CD4-positive, alpha-beta T cell treated with Interleukin-2 at 100 ng/mL for 4 hours (primary cell): ENCODE data around the gene CITED2.

Experiments
- DNase-seq: peaks from one replicate; pipeline ENCODE4 v3.0.0-alpha.2; 2020; ENCODE audit warnings: low spot score

Gene CITED2

DNA sequence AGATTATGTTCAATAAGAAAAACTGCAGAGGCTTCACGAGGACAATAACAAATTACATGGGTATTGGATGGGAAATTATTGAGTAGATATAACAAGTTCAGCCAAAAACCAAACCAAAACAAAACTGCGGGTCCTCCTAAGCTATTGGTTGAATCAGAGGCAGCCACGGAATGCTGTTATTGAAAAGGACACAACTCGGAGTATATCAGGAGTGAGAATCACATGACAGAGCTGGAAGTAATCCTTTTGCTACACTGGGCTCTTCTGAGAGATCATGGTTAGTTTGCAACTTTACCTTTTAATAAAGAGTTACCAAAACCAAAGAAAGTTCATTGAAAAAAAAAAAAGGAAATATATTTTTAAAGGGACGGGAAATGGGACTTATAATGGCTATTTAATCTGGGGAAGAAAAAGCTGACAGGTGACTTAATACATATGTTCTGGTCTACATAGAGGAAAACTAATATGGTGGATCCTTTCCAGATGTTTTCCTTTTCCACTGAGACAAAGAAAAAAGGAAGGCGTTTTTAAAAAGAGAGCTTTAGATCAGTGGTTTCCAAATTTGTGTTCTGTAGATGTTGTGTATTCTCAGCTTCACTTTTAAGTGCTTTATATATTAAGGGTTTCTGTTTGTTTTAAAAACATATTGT lies 6.9 kb upstream of the CITED2 start:
- no peak for DNase-seq

DNA sequence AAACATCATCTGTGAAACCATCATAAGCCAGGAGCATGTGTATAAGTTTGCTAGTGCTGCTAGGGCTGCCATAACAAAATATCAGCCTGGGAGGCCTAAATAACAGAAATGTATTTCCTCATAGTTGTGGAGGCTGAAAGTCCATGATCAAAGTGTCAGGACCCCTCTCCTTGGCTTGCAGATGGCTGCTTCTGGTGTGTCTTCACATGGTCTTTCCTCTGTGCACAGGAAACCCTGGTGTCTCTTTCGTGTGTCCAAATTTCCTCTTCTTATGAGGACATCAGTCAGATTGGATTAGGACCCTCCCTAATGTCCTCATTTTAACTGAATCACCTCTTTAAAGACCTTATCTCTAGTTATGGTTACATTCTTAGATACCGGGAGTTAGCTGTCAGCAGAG lies 6.2 kb upstream of the CITED2 start:
- DNase-seq, result no peak

DNA sequence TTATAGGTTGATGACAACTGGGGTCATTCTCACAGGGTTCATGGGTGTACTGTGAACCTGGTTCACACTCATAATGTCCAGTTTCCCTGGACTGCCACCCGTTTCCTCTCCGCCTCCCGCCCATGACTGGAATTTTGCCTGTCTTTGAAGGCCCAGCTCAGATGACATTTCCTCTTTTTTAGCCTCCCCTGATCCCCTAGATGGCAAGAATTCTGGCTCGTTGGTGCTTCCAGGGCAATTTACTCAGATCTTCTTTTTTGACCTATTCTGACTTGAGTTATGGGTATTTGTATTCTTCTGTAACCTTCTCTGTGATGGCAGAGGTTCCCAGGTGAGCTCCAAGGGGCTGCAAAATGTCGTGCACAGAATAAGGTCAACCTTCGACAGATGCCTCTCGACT lies 5.7 kb upstream of the CITED2 start:
- DNase-seq, result no peak

DNA sequence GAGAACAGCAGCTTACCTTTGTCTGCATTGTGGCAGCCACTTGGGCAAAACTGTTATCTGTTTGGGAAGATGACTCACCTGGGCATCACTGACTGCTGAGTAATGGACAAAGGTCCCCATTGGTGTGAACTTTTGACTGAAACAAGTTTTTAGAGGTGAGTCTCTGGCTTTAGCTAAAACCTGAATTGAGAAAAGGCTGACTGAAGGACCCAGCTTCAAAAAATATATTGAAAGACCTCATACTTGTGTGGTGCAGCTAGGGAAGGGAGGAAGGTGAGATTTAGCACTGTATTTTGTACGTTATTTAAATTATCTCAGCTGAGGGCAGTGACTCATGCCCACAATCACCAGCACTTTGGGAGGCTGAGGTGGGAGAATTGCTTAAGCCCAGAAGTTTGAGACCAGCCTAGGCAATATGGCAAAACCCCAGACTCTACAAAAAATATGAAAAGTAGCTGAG lies 4.5 kb upstream of the CITED2 start:
- DNase-seq, result peak; percentile 28

DNA sequence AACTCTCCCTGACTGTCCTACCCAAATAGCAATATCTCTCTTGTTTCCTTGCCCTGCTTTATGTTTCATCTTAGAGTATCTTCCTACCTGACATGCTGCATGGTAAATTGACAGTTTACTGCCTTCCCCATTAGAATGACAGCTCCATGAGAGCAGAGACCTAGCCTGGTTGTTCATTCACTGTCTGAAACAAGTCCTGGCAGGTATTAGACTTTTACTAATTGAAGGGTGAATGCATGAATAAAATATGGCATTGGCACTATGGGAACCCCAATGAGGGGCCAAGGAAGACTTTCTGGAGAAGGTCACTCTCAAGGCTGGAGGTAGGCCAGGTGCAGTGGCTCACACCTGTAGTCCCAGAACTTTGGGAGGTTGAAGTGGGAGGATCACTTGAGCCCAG lies 3.8 kb upstream of the CITED2 start:
- DNase-seq, result no peak

DNA sequence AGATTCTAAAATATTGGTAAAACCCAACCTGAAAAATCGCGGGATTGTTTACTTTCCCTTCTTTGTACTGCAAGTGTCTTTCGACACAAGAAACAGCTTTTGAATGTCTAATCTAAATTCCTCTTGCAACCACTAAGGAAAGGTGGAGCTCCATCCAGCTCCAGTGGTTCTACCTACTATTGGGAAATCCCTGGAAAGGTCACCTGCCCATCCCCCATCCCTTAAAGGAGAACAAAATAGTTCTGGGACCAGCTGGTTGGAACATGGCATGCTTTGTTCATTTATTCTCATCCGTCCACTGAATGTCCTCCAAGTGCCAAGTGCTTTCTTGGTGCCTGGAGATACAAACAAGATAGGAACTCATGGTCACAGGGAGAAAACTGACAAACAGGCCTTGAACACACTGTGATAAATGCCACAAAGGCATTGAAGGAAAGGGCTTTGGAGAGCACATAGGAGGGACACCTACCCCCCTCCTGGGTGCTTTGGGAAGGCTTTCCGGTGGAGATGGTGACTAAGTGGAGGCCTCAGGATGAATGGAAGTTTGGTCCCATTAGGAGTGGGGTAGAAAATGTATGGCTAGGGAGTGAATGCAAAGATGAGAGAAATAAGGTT lies 2.3 kb upstream of the CITED2 start:
- no peak for DNase-seq

DNA sequence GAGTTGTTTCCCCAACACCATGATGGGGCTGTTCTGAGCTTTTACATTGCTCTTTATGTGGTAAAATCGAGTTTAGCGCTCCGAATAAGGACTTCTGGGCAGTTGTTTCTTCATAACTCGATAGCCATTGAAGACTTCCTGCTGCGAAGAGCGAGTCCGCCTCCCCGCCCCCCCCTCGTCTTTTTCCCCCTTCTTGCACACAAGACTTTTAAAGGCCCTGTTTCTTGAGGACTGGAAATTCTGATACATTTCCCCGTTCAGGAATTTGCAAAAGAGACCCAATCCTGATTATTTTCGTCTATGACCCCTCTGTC lies 1.5 kb upstream of the CITED2 start:
- DNase-seq, result no peak

DNA sequence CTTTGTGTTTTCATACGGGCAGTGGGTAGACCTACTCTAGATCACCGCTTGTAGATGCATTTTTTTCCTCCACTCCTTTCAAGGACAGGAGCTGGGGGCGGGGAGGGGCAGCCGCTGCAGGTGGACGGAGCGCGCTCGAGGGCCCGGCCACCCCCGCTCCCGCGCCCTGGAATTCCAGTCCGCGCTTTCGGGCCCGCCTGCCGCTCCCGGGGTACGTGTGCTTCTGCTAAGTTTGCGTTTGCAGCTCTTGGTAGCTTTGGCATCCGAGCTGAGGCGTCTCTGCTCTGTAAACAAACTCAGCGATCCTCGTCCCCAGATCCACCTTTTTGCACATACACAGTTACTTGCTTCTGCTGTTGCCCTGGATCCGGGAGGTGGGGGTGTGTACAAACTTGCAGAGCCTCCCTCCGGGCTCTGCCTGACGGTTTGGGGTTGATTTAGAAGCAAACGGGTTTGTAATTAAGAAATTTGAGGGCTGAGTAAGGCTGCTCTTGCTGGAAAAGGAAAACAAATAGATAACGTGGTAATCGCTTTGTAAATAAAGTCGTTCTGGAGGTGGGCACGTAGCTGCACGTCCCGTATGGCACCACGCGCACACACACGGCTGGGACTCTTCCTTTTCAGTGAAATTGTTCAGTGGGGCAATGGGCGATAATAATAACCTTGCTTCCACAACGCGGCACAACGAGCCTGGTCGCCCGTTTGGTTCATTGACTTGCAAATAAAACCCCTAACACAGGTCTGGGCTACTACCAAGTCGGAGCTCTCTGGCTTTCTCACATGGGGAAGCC lies 973 bp upstream of the CITED2 start:
- peak; percentile 90 for DNase-seq

DNA sequence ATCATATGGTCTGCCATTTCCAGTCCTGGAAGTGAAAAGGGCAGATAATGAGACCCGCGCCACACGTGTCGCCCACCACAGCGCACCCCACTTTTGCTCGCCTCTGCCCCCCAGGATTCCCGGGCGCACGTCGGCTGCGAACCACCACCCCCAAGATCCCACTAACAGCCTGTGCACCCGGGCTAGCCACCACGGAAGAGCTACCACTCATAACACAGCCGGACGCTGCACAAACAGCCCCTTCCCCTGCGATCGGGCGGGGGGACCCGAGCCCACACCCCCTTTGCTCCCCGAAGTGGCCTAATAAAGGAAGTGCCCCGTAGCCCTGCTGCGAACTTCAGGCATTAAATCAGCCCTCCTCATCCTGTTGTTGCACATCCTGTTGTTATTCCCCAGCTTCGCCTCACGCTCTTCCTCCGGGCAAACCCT lies 506 bp downstream of the CITED2 start:
- DNase-seq, result no peak

DNA sequence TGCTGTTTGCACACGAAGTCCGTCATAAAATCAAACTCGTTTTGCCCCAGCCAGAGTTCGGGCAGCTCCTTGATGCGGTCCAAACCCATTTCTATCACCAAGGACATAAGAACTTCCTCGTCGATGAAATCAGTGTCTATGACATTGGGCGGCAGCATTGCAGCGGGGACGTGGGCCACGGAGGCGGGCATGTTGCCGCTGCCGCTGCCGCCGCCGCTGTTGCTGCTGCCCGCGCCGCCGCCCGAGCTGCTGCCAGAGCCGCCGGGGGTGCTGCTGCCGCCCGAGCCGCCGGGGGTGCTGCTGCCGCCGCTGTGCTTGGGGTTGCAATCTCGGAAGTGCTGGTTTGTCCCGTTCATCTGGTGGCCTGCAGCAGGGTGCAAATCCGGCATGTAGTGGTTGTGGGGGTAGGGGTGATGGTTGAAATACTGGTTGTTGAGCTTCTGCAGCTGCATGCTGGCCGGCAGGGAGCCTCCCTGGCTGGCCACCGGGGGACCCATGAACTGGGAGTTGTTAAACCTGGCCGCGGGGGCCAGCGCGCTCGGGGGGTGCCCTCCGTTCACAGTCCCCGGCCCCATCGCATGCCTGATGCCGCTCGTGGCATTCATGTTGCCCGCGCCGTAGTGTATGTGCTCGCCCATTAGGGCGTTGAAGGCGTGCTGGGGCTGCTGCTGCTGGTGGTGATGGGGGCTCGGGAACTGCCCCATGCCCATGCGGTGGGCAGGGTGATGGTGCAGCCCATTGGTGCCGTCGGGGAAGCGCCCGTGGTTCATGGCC lies 1.1 kb downstream of the CITED2 start:
- peak; percentile 75 for DNase-seq

DNA sequence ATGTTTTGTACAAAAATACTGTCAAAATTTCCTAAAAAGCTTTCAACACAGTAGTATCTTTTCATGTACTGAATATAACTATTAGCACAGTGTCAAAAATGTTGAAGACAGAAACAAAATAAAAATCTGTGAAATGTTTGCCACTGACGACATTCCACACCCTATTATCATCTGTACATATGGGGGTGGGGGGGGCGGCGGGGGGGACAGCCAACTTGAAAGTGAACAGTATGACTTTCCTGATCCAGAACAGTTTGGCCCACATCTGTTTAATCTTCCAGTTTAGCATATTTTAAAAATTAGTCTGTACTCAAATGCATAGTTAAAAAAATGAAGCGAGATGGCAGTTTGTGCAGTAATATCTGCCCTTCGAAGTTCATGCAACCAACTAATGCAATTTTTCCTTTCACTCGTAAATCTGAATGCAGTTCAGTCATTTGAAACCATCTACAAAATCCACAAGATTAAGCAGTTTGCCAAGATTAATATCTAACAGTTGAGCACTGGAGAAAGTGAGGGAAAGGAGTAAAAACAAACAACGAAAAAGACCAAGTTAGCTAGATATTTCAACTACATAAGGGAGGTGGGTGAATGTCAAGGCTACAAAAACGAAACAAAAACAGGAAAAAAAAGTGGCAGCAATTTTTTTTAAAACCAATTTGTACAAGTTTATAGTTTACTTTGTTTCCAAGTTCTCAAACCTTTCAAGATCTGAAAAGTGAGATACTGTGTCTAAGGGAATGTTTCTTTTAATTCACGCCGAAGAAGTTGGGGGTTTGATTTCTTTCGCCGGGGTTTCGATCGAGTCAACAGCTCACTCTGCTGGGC lies 1.9 kb downstream of the CITED2 start:
- no peak for DNase-seq

DNA sequence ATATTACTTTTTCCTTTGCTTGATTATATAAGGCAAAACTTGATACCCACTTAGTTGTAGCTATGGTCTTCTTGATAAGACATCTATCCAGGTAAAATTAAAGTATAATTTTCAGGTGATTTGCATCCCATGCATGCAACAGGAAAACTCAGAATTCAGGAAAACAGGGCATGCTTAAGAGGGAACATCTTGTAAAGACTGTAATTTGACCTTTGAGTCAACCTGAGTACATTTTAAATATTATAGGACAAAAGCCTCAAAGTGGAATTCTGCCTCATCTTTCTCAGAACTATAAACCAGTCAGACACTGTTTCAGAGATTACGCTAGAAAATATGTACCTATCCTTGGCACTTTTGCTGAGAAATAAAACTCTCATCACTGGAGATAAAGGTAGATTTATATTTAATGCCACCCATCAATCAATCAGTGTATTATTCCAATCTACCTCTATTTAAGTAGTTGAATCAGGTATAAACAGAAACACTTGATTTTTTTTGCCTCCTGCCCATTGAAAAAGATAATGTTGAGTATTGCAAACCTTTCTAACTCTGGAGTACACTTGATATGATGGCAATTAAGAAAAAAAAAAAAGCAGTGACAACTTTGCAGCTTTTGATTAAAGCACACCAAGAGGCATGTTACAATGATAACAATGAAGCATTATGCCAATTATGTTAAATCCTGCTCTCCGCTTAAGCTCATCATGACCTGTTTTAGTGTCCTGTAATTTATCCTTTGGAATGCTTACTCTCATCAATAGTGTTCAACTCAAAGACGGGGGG lies 2.8 kb downstream of the CITED2 start:
- peak; percentile 12 for DNase-seq

DNA sequence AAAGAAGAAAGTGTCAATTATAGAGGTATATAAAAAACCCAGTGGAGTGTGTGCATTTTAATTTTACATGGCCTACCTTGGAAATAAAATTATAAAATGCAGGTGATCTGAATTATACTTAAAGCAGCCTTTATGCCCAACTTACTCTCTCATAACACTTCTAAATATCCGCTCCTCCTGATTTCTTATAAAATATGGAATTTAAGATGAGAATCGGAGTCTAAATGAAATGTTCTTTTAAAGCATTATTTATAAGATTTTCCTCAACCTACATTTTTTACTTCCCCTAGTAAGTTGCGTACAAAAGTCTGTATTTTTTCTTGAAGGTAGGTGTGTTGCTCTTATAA lies 3.5 kb downstream of the CITED2 start:
- DNase-seq, result no peak

DNA sequence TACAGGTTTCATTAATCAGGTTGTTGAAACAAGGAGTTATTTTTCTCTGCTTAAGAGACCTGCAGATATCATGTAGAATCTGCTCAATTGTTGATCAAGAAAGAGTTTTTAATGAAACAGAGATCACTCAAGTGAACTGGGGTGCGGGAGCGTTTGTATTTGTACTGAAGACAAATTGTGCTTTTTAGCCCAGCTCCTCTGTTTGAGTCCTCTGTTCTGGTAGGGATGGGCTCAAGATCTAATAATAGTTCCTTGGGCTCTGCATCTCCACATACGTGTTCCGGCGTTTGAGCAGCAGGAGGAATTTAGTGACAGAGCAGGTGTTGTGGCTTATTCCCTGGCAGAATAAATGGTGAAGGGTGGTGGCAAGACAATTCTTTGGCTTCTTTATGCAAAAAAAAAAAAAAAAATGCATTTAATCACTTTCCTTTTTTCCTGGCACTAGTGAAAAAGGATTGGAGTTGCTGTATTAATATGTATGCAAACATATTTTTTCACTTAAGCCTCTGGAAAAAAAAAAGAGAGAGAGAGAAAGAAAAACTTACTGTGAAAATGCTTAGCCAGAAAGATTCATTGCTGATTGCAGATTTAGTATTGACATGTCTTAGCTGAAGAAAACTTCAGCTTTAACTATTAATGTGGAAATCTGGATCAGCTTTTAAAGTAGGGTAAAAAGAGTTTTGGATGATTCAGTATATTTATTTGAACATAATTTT lies 4.0 kb downstream of the CITED2 start:
- no peak for DNase-seq

DNA sequence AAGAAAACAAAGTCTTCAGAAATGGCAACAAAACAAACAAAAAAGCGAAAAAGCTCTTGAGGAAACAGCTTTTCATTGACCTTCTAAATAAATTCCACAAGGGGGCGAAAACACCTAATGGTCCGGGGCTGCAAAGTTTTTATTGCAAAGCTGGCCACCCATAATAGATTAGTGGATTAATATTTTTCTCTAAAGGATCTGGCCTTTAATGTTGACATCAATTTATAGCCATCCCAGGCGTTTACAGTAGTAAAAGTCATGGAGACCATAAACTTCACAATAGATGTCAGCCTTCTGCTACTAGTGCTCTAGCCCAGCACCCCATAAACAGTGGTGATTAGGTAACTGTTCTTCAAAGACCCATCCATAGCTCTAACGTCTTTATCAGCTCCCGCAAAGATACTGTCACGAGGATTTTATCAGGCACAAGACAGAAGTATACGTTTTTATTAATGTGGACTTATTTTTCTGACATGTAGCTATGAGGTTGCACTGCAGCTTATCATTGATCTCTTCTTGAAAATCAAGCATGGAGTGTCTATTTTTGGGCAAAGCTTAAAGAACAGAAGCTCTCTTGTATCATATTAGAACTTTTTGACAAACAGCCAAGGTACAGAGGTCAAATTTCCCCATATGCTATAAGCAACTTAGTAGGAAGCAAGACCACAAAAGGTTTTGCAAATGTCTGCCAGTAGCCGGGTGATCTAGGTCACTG lies 4.7 kb downstream of the CITED2 start:
- peak; percentile 63 for DNase-seq

DNA sequence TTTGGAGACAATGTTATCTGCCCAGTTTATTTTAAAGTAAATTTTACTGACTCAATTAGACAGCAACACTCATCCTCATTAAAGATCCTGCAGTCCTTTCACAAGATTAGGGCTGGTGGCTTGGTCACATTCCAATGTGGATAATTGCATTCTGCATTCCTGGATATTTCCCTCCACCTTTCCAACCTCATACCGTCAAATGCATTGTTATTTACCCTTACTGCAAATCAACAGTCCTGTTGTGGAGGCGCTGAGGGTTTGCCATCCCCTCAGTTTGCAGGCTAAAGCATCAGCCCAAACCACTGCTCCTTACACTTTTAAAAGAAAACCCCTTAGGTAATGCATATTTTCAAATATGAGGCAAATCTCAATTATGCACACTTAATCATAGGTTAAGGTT lies 5.4 kb downstream of the CITED2 start:
- DNase-seq, result no peak

DNA sequence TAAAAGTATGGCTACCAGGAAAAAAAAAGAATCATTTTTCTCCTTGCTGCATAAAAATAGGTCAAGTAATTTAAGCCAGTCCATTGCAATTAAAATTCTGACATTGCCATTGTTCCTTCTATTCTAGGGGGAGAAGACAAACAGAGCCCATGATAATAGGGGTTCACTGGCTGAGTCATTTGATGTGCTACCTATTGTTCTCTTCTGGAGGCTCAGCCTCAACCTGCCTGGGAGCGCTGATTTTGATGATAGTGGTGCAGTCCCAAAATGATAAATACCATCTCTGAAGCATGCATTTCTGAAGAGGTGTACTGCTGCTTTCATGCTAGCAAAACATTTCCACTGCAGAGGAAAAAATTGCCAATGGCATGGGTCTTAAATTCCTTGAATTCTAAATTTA lies 5.8 kb downstream of the CITED2 start:
- DNase-seq, result no peak

DNA sequence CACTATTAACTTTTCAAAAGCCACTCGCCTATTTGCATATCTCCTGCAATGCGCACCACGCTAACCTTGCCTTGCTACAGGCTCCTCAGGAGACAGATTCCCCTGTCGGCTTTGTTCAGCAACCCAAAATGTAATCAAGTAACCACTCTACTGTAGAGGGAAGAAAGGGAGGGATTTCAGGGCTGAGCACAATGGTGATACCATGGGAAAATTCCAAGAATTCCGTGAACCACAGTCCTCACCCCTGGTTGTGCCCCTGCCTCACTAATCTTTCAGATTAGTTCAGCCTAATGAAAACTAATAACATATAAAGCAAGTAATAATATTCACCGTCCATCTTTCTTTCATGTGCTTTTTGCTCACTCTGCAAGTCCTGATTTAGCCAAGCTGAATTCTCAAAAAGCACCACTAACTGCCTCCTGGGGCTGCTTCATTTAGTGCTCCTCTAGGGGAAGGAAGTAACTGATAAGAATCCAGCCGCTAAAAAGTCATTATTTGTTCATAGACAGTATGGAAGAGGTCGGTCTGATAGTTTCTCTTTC lies 6.6 kb downstream of the CITED2 start:
- DNase-seq, result no peak

DNA sequence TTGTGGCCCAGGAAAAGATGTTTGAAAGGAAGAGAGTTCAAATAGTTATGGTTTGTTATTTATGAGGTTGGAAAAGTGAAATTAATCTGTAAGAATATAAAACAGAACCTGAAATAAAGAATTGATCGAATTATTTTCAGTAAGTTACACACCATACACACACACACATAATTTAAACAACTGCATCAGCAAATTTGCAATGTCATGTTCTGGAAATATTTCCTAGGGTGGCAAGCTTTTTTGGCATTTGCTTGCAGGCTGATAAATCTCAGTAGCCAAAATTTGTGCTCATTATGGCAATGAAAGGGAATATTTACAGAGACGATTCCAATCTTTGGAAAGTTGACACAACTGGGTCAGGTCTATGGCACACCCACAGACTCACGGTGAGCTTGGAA lies 9.5 kb downstream of the CITED2 start:
- DNase-seq, result no peak
